GM19328 (cell line): Measurements from ENCODE around the gene CDCA7.
"Not testable (repeated sequence)": the region's sequence is repeated elsewhere in the genome, so short reads cannot be mapped to it uniquely, and the experiment has no call there.

Experiments used
- ATAC-seq: cut with Tn5 transposase; IDR thresholded peaks from one replicate; pipeline ENCODE4 v1.9.1; 2021; ENCODE audit warnings: mild to moderate bottlenecking, moderate library complexity; ENCODE audit not compliant: unreplicated experiment

The CDCA7 gene

GRCh38 chr2:173357346-173357745 lies 2.7 kb downstream of the CDCA7 start:
- no peak for ATAC-seq

GRCh38 chr2:173358616-173359015 lies 3.9 kb downstream of the CDCA7 start:
- ATAC-seq, result no peak

GRCh38 chr2:173359231-173359630 lies 4.6 kb downstream of the CDCA7 start:
- ATAC-seq, result no peak

- ATAC-seq, result no peak
Observed at GRCh38 chr2:173370198-173370597, 15.5 kb downstream of the CDCA7 start.

- ATAC-seq, result no peak
Observed at GRCh38 chr2:173371023-173371422, 16.4 kb downstream of the CDCA7 start.

GRCh38 chr2:173373290-173373689 lies 18.6 kb downstream of the CDCA7 start:
- ATAC-seq, result no peak

- no peak for ATAC-seq
Observed at GRCh38 chr2:173374634-173375033, 20.0 kb downstream of the CDCA7 start.

- not testable (repeated sequence) for ATAC-seq
Observed at GRCh38 chr2:173385534-173385933, 30.9 kb downstream of the CDCA7 start.

- ATAC-seq, result no peak
Observed at GRCh38 chr2:173386021-173386737, 31.5 kb downstream of the CDCA7 start.

- ATAC-seq, result no peak
Observed at GRCh38 chr2:173386738-173387065, 32.0 kb downstream of the CDCA7 start.

GRCh38 chr2:173387079-173387478 lies 32.4 kb downstream of the CDCA7 start:
- ATAC-seq, result no peak

GRCh38 chr2:173387660-173388059 lies 33.0 kb downstream of the CDCA7 start:
- ATAC-seq, result no peak

- ATAC-seq, result no peak
Observed at GRCh38 chr2:173388795-173389194, 34.1 kb downstream of the CDCA7 start.

GRCh38 chr2:173390036-173390435 lies 35.4 kb downstream of the CDCA7 start:
- no peak for ATAC-seq

GRCh38 chr2:173392731-173393130 lies 38.1 kb downstream of the CDCA7 start:
- ATAC-seq, result no peak

GRCh38 chr2:173393186-173393585 lies 38.5 kb downstream of the CDCA7 start:
- ATAC-seq, result no peak

- no peak for ATAC-seq
Observed at GRCh38 chr2:173393636-173394035, 39.0 kb downstream of the CDCA7 start.

GRCh38 chr2:173394091-173394974 lies 39.7 kb downstream of the CDCA7 start:
- ATAC-seq, result no peak

GRCh38 chr2:173395567-173396351 lies 41.1 kb downstream of the CDCA7 start:
- no peak for ATAC-seq

GRCh38 chr2:173397539-173397938 lies 42.9 kb downstream of the CDCA7 start:
- no peak for ATAC-seq

- ATAC-seq, result no peak
Observed at GRCh38 chr2:173399229-173399628, 44.6 kb downstream of the CDCA7 start.
